GM18873 (cell line): Measurements from ENCODE around the gene ZNF420.
A peak's percentile ranks its signal among the peaks of the same experiment; 100 is the strongest.

Experiments used
- ATAC-seq: cut with Tn5 transposase; IDR thresholded peaks from one replicate; pipeline ENCODE4 v1.9.1; 2021; ENCODE audit warnings: mild to moderate bottlenecking, moderate library complexity, moderate number of reproducible peaks; ENCODE audit not compliant: unreplicated experiment, low FRiP score

ZNF420 gene

DNA sequence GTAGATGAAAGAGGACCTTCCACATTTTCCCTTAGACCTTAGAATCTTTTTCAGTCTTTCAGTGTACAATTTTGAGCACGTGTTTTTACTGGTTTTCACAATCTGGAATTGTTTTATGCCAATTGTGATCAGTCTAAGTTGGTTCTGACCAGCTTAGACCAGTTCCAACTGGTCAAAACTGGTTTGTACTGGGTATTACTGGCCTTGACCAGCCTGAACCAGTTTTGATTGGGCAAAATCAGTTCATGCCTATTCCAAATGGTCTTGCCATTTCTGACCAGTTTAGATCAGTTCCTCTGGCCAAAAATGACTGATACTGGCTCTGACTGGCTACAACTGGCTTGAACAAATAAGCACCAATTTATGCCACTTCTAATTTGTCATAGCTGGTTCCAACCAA is 57.9 kb downstream of the ZNF420 start:
- no peak for ATAC-seq

- ATAC-seq: no peak
These were observed 70.0 kb downstream of the ZNF420 start for GRCh38 chr19:37148214-37148613.

- no peak for ATAC-seq
These were observed 81.9 kb downstream of the ZNF420 start for GRCh38 chr19:37160153-37160552.

DNA sequence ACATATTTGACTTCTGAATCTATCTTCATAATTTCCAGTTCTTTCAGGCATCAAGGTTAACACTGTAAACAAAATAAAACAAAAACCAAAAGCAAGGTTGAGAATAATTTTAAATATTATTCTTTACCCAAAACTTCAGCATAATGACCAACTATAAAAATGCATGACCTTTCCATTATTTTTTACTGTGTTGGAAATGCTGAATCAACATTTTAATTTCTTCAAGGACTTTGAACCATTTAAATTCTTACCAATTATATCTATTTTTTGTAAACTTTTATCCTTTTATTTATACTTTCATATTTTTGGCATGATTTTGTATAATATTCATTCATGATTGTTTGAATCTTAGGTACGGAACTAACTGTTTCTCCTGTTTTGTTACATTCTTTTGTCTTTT is 87.4 kb downstream of the ZNF420 start:
- ATAC-seq: no peak

DNA sequence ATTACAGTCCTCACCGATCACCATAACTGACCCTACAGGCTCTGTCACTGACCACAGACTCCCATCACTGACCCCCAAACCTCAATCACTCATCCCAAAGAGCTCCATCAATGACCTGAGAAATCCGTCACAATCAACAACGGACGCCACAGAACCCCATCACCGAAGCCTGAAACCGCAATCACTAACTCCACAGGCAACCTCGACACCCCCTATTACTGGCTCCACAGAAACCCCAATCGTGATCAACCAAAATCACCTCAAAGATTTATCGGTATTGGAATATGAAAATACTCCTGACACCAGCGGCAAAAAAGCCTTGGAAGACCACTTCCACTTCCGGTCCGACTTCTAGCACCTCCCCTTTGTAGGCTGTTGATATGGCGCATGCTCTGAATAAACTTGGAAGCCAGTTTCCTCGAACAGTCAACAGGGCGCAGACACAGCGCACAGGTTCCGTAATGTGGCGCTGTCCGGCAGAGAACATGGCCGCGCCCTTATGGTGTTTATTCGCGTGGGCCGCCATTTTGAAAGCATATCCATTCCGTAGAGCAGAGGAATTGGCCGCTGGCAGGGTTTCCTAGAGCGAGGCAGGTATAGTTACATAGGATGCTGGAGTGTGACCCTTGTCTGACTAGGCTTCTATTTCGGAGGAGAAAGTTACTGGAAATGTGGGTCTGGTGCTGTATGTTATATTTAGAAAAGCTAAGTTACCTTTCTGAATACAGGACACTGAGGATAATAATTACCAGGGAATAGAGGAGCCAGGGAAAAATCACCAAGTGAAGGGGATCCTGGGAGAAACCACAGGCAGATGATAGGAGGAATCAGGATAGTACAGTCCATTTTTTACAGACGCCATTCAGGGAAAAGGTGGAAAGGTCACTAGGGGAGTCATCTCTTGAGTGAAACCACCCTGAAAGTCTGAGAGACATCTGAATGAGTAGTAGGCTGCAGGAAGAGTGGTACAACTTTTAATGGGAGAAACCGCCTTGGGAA is 94.4 kb downstream of the ZNF420 start, which contains the start of gene ZNF585A:
Gene ZNF585A (minus strand): TSS at position 328 of the 999 bp plus-strand sequence. CDS start 2,785 bp downstream, outside the sequence.
- ATAC-seq: peak; percentile 88
